OCI-LY7 (cell line): ENCODE measurements around the gene MTOR.

Experiments used
- EZH2phosphoT487 ChIP-seq: fragments of 200-600 bp; sonication (generic); IDR thresholded peaks from 2 replicates; pipeline ENCODE4 v1.6.1; 2018; ENCODE audit warnings: low read depth, borderline replicate concordance, mild to moderate bottlenecking, mixed run types, antibody characterized with exemption, low read length, moderate library complexity, mixed read lengths
- TF ChIP-seq, protein P1 (sequence below): fragments of 200-600 bp; sonication (generic); conservative IDR thresholded peaks from 2 replicates; pipeline ENCODE4 v1.5.1; 2014; ENCODE audit warnings: mild to moderate bottlenecking, antibody characterized with exemption, low read length, moderate library complexity, mixed read lengths

DNA sequence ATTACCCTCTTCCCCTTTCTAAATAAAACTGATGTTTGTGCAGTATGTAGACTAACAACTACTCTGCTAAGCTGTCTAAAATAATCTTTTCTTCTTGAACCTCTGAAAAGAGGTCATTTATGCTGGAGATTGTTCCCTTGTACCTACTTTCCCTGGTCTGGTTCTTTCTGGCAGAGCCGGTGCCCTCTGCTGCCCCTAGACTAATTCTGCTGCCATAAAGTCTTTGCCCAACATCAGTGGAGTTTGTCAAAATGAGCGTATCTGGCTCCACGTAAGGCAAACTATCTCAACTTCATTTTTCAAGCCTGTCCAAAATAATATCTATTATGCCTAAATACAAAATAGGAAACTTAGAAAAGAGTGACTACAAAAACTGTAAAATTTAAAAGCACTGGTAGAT is 104.1 kb downstream of the MTOR start:
- TF ChIP-seq, protein P1, sequence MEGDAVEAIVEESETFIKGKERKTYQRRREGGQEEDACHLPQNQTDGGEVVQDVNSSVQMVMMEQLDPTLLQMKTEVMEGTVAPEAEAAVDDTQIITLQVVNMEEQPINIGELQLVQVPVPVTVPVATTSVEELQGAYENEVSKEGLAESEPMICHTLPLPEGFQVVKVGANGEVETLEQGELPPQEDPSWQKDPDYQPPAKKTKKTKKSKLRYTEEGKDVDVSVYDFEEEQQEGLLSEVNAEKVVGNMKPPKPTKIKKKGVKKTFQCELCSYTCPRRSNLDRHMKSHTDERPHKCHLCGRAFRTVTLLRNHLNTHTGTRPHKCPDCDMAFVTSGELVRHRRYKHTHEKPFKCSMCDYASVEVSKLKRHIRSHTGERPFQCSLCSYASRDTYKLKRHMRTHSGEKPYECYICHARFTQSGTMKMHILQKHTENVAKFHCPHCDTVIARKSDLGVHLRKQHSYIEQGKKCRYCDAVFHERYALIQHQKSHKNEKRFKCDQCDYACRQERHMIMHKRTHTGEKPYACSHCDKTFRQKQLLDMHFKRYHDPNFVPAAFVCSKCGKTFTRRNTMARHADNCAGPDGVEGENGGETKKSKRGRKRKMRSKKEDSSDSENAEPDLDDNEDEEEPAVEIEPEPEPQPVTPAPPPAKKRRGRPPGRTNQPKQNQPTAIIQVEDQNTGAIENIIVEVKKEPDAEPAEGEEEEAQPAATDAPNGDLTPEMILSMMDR = no peak
- no peak for TF ChIP-seq EZH2phosphoT487
